GM12878 (cell line): Measurements from ENCODE around the gene CFAP141. TPM values are rescaled to one million over a fixed set of nuclear protein-coding genes. Genes with fewer than 3 reads are reported as not detected.

Experiments
- CBFB ChIP-seq: IDR thresholded peaks from 2 replicates; pipeline ENCODE4 v1.6.1; 2016; ENCODE audit warnings: antibody characterized with exemption, low read depth
- CBX5 ChIP-seq: sonication (generic); IDR thresholded peaks from 2 replicates; pipeline ENCODE4 v1.6.1; 2016; ENCODE audit warnings: low read depth, moderate library complexity, mild to moderate bottlenecking, inconsistent platforms
- ESRRA ChIP-seq: IDR thresholded peaks from 2 replicates; pipeline ENCODE4 v1.6.1; 2012; ENCODE audit warnings: mild to moderate bottlenecking, low read length, improper control_type of control experiment
- FOXK2 ChIP-seq: fragments of 450-650 bp; IDR thresholded peaks from 2 replicates; pipeline ENCODE4 v1.6.1; 2017; ENCODE audit warnings: mild to moderate bottlenecking, moderate library complexity
- HCFC1 ChIP-seq: fragments of 150-350 bp; IDR thresholded peaks from 2 replicates; pipeline ENCODE4 v1.6.1; 2014; ENCODE audit warnings: low read length
- MYB ChIP-seq: fragments of 150-350 bp; IDR thresholded peaks from 2 replicates; pipeline ENCODE4 v1.6.1; 2014; ENCODE audit warnings: mild to moderate bottlenecking, low read depth, low read length, borderline replicate concordance
- NBN ChIP-seq: fragments of 450-650 bp; IDR thresholded peaks from 2 replicates; pipeline ENCODE4 v1.6.1; 2016
- NKRF ChIP-seq: fragments of 450-650 bp; conservative IDR thresholded peaks from 2 replicates; pipeline ENCODE4 v1.6.1; 2017; ENCODE audit warnings: mild to moderate bottlenecking, moderate library complexity
- PML ChIP-seq: IDR thresholded peaks from 2 replicates; pipeline ENCODE4 v1.6.1; 2012; ENCODE audit warnings: low read length, inconsistent platforms
- PRDM15 ChIP-seq: fragments of 450-650 bp; formaldehyde crosslinking; IDR thresholded peaks from 2 replicates; pipeline ENCODE4 v1.4.0; 2020; ENCODE audit warnings: mild to moderate bottlenecking, moderate library complexity
- RELA ChIP-seq: fragments of 450-650 bp; IDR thresholded peaks from 2 replicates; pipeline ENCODE4 v1.8.0; 2014; ENCODE audit warnings: borderline replicate concordance; ENCODE audit not compliant: partially characterized antibody
- SMAD5 ChIP-seq: IDR thresholded peaks from 2 replicates; pipeline ENCODE4 v1.6.1; 2016; ENCODE audit warnings: antibody characterized with exemption, low read depth
- SP1 ChIP-seq: IDR thresholded peaks from one replicate; pipeline ENCODE4 v1.6.1; 2011; ENCODE audit warnings: low read depth, low read length
- SREBF1 ChIP-seq: IDR thresholded peaks from 2 replicates; pipeline ENCODE4 v1.6.1; 2012; ENCODE audit warnings: mild to moderate bottlenecking, low read length
- STAT3 ChIP-seq: IDR thresholded peaks from 2 replicates; pipeline ENCODE4 v1.6.1; 2011; ENCODE audit warnings: low read depth, low read length, improper control_type of control experiment
- TCF12 ChIP-seq: IDR thresholded peaks from 2 replicates; pipeline ENCODE4 v1.6.1; 2011; ENCODE audit warnings: low read depth, mild to moderate bottlenecking, low read length
- ZNF217 ChIP-seq: fragments of 450-650 bp; IDR thresholded peaks from 2 replicates; pipeline ENCODE4 v1.6.1; 2017; ENCODE audit warnings: antibody characterized with exemption, mild to moderate bottlenecking
- polyA plus RNA-seq, 11 experiments: library from polyadenylated mRNA; depleted of rRNA in 4 of 11; unstranded in 6 of 11; stranded (reverse) in 5 of 11; fragments of >200 nt; fragmentation: Nextera tagmentation in 4 of 11; fragmentation: Illumina TruSeq in 1 of 11; extraction: Ambion mirVana in 4 of 11; extraction: Trizol in 1 of 11; gene quantifications; 1 replicate in 1 of 11; 2 replicates in 10 of 11; pipeline versions ENCODE4 v1.2.1 to v1.2.3, GENCODE V29; 2011 to 2016; ENCODE audit warnings: inconsistent platforms in 2 of 11, missing spikeins in 2 of 11, low read depth in 1 of 11
- total RNA-seq, 4 experiments: library from RNA; depleted of rRNA in 3 of 4; stranded (reverse); fragments of >200 nt in 3 of 4; fragmentation: Illumina TruSeq in 1 of 4; extraction: Trizol in 1 of 4; gene quantifications; 2 replicates each; pipeline versions ENCODE4 v1.2.1 to v1.2.3, GENCODE V29; 2013 to 2021
- TF ChIP-seq, protein P1 (sequence below): IDR thresholded peaks from 2 replicates; pipeline ENCODE4 v1.6.1; 2012; ENCODE audit warnings: improper control_type of control experiment, low read depth, low read length; ENCODE audit not compliant: insufficient replicate concordance
- TF ChIP-seq, protein P2 (sequence below): IDR thresholded peaks from 2 replicates; pipeline ENCODE4 v1.6.1; 2012; ENCODE audit warnings: low read depth, low read length, improper control_type of control experiment

The CFAP141 gene
- total and polyA plus RNA-seq, 10 of the 15 experiments (the other 5 are each of a cell fraction or from before 2014, with no cell fraction given), result not detected

GRCh38 chr1:154220071-154220969, 14.2 kb upstream of the CFAP141 start, which contains the start of gene UBAP2L (continued):
- TF ChIP-seq TCF12, result peak; percentile 57; the same call in 1 of the 2 replicates
- no peak for TF ChIP-seq ZNF217
- TF ChIP-seq NKRF, result peak; percentile 88
- TF ChIP-seq PML, result peak; percentile 92
- peak; percentile 74 for TF ChIP-seq NBN
- no peak; the same call in 1 of the 2 replicates for TF ChIP-seq FOXK2
- TF ChIP-seq, protein P1, sequence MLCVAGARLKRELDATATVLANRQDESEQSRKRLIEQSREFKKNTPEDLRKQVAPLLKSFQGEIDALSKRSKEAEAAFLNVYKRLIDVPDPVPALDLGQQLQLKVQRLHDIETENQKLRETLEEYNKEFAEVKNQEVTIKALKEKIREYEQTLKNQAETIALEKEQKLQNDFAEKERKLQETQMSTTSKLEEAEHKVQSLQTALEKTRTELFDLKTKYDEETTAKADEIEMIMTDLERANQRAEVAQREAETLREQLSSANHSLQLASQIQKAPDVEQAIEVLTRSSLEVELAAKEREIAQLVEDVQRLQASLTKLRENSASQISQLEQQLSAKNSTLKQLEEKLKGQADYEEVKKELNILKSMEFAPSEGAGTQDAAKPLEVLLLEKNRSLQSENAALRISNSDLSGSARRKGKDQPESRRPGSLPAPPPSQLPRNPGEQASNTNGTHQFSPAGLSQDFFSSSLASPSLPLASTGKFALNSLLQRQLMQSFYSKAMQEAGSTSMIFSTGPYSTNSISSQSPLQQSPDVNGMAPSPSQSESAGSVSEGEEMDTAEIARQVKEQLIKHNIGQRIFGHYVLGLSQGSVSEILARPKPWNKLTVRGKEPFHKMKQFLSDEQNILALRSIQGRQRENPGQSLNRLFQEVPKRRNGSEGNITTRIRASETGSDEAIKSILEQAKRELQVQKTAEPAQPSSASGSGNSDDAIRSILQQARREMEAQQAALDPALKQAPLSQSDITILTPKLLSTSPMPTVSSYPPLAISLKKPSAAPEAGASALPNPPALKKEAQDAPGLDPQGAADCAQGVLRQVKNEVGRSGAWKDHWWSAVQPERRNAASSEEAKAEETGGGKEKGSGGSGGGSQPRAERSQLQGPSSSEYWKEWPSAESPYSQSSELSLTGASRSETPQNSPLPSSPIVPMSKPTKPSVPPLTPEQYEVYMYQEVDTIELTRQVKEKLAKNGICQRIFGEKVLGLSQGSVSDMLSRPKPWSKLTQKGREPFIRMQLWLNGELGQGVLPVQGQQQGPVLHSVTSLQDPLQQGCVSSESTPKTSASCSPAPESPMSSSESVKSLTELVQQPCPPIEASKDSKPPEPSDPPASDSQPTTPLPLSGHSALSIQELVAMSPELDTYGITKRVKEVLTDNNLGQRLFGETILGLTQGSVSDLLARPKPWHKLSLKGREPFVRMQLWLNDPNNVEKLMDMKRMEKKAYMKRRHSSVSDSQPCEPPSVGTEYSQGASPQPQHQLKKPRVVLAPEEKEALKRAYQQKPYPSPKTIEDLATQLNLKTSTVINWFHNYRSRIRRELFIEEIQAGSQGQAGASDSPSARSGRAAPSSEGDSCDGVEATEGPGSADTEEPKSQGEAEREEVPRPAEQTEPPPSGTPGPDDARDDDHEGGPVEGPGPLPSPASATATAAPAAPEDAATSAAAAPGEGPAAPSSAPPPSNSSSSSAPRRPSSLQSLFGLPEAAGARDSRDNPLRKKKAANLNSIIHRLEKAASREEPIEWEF, result no peak
- TF ChIP-seq ESRRA, result no peak
- no peak for TF ChIP-seq CBFB
- TF ChIP-seq HCFC1, result peak; percentile 70
- no peak for TF ChIP-seq CBX5
- peak; percentile 35 for TF ChIP-seq SMAD5
- TF ChIP-seq MYB, result no peak
- no peak for TF ChIP-seq STAT3
- TF ChIP-seq RELA, result peak; percentile 94
- TF ChIP-seq SREBF1, result no peak; the same call in 1 of the 2 replicates
- TF ChIP-seq, protein P2, sequence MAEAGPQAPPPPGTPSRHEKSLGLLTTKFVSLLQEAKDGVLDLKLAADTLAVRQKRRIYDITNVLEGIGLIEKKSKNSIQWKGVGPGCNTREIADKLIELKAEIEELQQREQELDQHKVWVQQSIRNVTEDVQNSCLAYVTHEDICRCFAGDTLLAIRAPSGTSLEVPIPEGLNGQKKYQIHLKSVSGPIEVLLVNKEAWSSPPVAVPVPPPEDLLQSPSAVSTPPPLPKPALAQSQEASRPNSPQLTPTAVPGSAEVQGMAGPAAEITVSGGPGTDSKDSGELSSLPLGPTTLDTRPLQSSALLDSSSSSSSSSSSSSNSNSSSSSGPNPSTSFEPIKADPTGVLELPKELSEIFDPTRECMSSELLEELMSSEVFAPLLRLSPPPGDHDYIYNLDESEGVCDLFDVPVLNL, result no peak
- peak; percentile 60 for TF ChIP-seq SP1
- TF ChIP-seq PRDM15 (CRISPR knock-in tag), result no peak
